Measurements from ENCODE around the gene STARD8. TPM values are rescaled to one million over a fixed set of nuclear protein-coding genes. Genes with fewer than 3 reads are reported as not detected.

The STARD8 gene
- total RNA-seq, 1 donor from 2014 or later, result 16.0 TPM

DNA sequence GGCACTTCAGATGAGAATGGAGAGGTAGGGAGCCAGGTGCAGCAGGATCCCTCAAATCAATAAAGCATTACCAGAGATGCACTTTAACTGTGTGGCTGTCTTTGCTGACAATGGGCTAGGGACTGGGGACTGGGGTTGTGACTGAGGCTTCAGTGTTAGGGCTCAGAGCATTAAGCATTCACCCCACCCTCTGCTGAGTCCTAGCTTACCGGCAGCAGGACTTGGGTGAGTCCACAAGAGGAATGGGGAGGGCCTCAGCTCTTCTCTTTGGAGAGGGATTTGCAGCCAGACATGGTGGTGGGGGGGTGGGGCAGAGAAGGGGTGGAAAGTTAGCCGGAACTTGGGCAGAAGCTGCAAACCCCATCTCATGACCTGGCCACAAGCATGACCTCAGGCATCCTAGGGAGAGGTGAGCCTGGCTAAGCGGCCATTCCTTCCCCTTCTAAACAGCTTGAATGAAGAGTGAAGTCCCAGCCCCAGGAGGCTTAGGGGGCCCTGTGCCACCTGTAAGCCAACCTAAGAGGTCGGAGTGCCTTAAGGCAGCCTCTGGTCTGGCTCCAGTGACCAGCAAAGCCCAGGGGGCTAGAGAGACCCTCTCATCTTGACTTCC is 78.4 kb downstream of the STARD8 start:
- Histone ChIP-seq H3K4me1 (no peaks in the 10 kb centered on the region), H3K36me3 (peaks cover 0 to 3% of the 10 kb centered on the region in 2 donors), H3K4me3 (no peak overlapping the region), H3K27me3 (no peaks in the 10 kb centered on the region), H3K27ac (no peak overlapping the region), H3K9me3 (no peaks in the 10 kb centered on the region)
- no peak for DNase-seq (ENCODE audit: low spot score in 2 of 2)
- no peak for TF ChIP-seq CTCF (IDR thresholded peaks at IDR 0.05)
- intact Hi-C loops (cut with DNase I), result no loop called here

DNA sequence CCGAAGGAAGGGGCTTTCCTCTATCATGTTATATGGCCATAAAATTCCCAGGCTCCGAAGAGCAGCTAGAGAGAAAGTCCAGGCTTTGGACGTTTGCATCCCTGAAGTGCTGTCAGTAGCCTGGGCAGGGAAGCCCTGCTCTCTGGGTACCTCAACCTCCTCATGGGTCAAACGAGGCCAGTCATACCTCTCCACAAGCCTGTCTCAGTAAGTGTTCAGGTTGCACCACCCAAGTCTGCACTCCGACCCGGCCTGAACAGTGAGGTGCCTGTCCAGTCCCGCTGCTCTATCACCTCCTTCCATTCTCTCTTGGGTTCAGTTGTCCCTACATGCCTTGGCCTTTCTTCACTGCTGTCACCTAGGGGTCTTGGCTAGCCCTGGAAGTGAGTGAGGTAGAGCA is 78.9 kb downstream of the STARD8 start:
- Histone ChIP-seq H3K36me3 (peaks cover 0 to 3% of the 10 kb centered on the region in 2 donors), H3K27ac (no peak overlapping the region), H3K4me1 (no peaks in the 10 kb centered on the region), H3K4me3 (no peak overlapping the region), H3K9me3 (no peaks in the 10 kb centered on the region), H3K27me3 (no peaks in the 10 kb centered on the region)
- no peak for DNase-seq (ENCODE audit: low spot score in 2 of 2)
- intact Hi-C loops (cut with DNase I), result no loop called here
- TF ChIP-seq CTCF (IDR thresholded peaks at IDR 0.05), result no peak

DNA sequence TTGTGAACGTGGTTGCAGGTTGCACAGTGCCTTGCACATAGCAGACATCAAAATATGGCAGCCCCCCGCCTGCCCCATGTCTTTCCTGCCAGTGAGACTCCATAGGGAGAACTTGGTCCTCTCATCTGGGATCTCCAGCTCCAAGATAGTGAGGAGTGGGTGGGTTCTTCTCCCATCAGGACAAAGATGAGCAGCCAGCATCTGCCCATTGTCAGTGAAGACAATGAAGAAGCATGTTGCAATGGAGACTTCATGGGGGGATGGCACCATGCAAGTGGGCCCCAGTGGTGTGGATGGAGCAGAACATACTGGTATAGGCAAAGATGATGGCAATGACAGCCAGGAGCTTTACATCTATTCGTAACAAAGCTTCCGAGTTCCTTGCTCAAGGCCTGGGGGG is 80.2 kb downstream of the STARD8 start:
- no peak for DNase-seq (ENCODE audit: low spot score in 2 of 2)
- Histone ChIP-seq H3K27me3 (no peaks in the 10 kb centered on the region), H3K27ac (no peak overlapping the region), H3K4me1 (no peaks in the 10 kb centered on the region), H3K9me3 (no peaks in the 10 kb centered on the region), H3K36me3 (no peaks in the 10 kb centered on the region), H3K4me3 (no peak overlapping the region)
- TF ChIP-seq CTCF (IDR thresholded peaks at IDR 0.05), result no peak
- intact Hi-C loops (cut with DNase I), result no loop called here

DNA sequence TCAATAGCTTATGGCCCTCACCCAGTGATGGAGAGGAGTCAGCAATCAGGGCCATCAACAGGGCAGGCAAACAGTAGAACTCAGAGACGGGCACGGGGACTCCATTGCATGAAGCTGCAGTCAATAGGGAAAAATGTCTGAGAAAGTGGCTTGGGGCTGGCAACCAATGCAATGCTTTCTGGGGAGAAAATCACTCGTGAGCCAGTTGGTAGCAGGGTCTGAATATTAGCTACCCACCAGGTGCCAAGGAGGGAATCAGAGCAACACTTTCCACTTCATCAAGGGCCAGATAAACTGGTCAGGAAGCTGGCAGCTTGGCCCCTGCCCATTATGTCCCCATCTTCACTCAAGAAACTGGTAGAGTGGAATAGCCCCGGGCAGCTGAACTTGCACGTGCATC is 80.7 kb downstream of the STARD8 start:
- DNase-seq (ENCODE audit: low spot score in 2 of 2), result no peak
- intact Hi-C loops (cut with DNase I), result no loop called here
- no peak for TF ChIP-seq CTCF (IDR thresholded peaks at IDR 0.05)
- no peaks in the 10 kb centered on the region for H3K9me3 ChIP-seq
- H3K4me3 ChIP-seq, result no peak overlapping the region
- H3K27me3 ChIP-seq, result no peaks in the 10 kb centered on the region
- H3K4me1 ChIP-seq, result no peaks in the 10 kb centered on the region
- H3K27ac ChIP-seq, result no peak overlapping the region
- H3K36me3 ChIP-seq, result no peaks in the 10 kb centered on the region

- intact Hi-C loops (cut with DNase I), result no loop called here
- Histone ChIP-seq H3K27ac (no peak overlapping the region), H3K9me3 (no peaks in the 10 kb centered on the region), H3K36me3 (no peaks in the 10 kb centered on the region), H3K4me1 (no peaks in the 10 kb centered on the region), H3K27me3 (no peaks in the 10 kb centered on the region), H3K4me3 (no peak overlapping the region)
- no peak for DNase-seq (ENCODE audit: low spot score in 2 of 2)
- no peak for TF ChIP-seq CTCF (IDR thresholded peaks at IDR 0.05)
Measured at GRCh38 chrX:68731254-68731653, 83.8 kb downstream of the STARD8 start.
